Retinal pigment epithelial cell (primary cell): ENCODE results near the gene DNASE2B.

Source experiments
- DNase-seq: peaks from one replicate; pipeline ENCODE4 v3.0.0-alpha.2; 2010; ENCODE audit warnings: low read depth
- H3K4me3 ChIP-seq: 2 replicates; pipeline ENCODE4 v1.5.1; 2011; ENCODE audit warnings: mild to moderate bottlenecking, low read length, control low read depth, moderate library complexity
- CTCF ChIP-seq: conservative IDR thresholded peaks from 2 replicates; pipeline ENCODE4 v1.5.1; 2011; ENCODE audit warnings: low read depth, low read length, control low read depth, inconsistent platforms

The DNASE2B gene

GRCh38 chr1:84355556-84355955, 42.7 kb upstream of the DNASE2B start:
- no peak for TF ChIP-seq CTCF
- DNase-seq: no peak
- H3K4me3 ChIP-seq: no peak overlapping the region

GRCh38 chr1:84356881-84357280, 41.4 kb upstream of the DNASE2B start:
- no peak for TF ChIP-seq CTCF
- no peak for DNase-seq

GRCh38 chr1:84358695-84359094, 39.6 kb upstream of the DNASE2B start:
- no peak for DNase-seq
- no peak for TF ChIP-seq CTCF
- H3K4me3 ChIP-seq: no peak overlapping the region

More at GRCh38 chr1:84356881-84357280, 41.4 kb upstream of the DNASE2B start:
- H3K4me3 ChIP-seq: no peak overlapping the region

- DNase-seq: no peak
- no peak overlapping the region for H3K4me3 ChIP-seq
- no peak for TF ChIP-seq CTCF
Measured at GRCh38 chr1:84360316-84360715, 38.0 kb upstream of the DNASE2B start.

GRCh38 chr1:84361796-84362195, 36.5 kb upstream of the DNASE2B start:
- TF ChIP-seq CTCF: no peak
- DNase-seq: no peak
- H3K4me3 ChIP-seq: no peak overlapping the region

- TF ChIP-seq CTCF: no peak
- no peak for DNase-seq
- H3K4me3 ChIP-seq: no peak overlapping the region
Measured at GRCh38 chr1:84363019-84363418, 35.3 kb upstream of the DNASE2B start.

GRCh38 chr1:84363622-84364021, 34.7 kb upstream of the DNASE2B start:
- H3K4me3 ChIP-seq: no peak overlapping the region
- no peak for DNase-seq
- TF ChIP-seq CTCF: no peak
